OCI-LY1 (cell line): ENCODE data around the gene TCERG1L.

ENCODE experiments used
- H2AFZ ChIP-seq: fragments of 200-600 bp; sonication (generic), shearing (Covaris generic); 2 replicates; pipeline ENCODE4 v1.6.0; 2014; ENCODE audit warnings: antibody characterized with exemption, mild to moderate bottlenecking, low read length
- H3F3A ChIP-seq: fragments of 200-600 bp; sonication (generic), shearing (Covaris generic); 2 replicates; pipeline ENCODE4 v1.6.0; 2014; ENCODE audit warnings: mild to moderate bottlenecking, antibody characterized with exemption, low read length, moderate library complexity; ENCODE audit not compliant: insufficient read depth
- H3K27ac ChIP-seq: fragments of 200-600 bp; sonication (generic); 2 replicates; pipeline ENCODE4 v1.5.1; 2014; ENCODE audit warnings: low read length, mixed run types, mild to moderate bottlenecking, low read depth; ENCODE audit not compliant: poor library complexity, severe bottlenecking
- H3K27me3 ChIP-seq: fragments of 200-600 bp; sonication (generic); 2 replicates; pipeline ENCODE4 v1.6.0; 2014; ENCODE audit warnings: antibody characterized with exemption, mild to moderate bottlenecking, low read length, moderate library complexity; ENCODE audit not compliant: insufficient read depth
- H3K36me3 ChIP-seq: fragments of 200-600 bp; sonication (generic); 2 replicates; pipeline ENCODE4 v1.6.1; 2014; ENCODE audit warnings: mild to moderate bottlenecking, antibody characterized with exemption, low read length, moderate library complexity, mixed read lengths; ENCODE audit not compliant: insufficient read depth
- H3K4me1 ChIP-seq: fragments of 200-600 bp; sonication (generic); 2 replicates; pipeline ENCODE4 v1.5.1; 2014; ENCODE audit warnings: mild to moderate bottlenecking, low read length, moderate library complexity; ENCODE audit not compliant: insufficient read depth, severe bottlenecking
- H3K4me2 ChIP-seq: fragments of 200-600 bp; sonication (generic), shearing (Covaris generic); 2 replicates; pipeline ENCODE4 v1.6.1; 2014; ENCODE audit warnings: low read length
- H3K4me3 ChIP-seq: fragments of 200-600 bp; sonication (generic); 2 replicates; pipeline ENCODE4 v1.5.1; 2014; ENCODE audit warnings: low read length, low read depth, mild to moderate bottlenecking, mixed read lengths; ENCODE audit not compliant: poor library complexity, severe bottlenecking
- H3K79me2 ChIP-seq: fragments of 200-600 bp; shearing (Covaris generic); 2 replicates; pipeline ENCODE4 v1.6.1; 2016; ENCODE audit warnings: mixed run types, low read length, mixed read lengths; ENCODE audit not compliant: insufficient read depth
- H3K9ac ChIP-seq: fragments of 200-600 bp; sonication (generic), shearing (Covaris generic); 2 replicates; pipeline ENCODE4 v1.6.1; 2014; ENCODE audit warnings: mild to moderate bottlenecking, low read length, mixed read lengths
- H3K9me2 ChIP-seq: fragments of 200-600 bp; sonication (generic), shearing (Covaris generic); 2 replicates; pipeline ENCODE4 v1.6.1; 2014; ENCODE audit warnings: low read depth, mild to moderate bottlenecking, low read length, mixed read lengths
- H3K9me3 ChIP-seq: fragments of 200-600 bp; shearing (Covaris generic); 2 replicates; pipeline ENCODE4 v1.6.1; 2014; ENCODE audit warnings: low read length, mixed read lengths
- H4K20me1 ChIP-seq: fragments of 200-600 bp; sonication (generic), shearing (Covaris generic); 2 replicates; pipeline ENCODE4 v1.6.0; 2016; ENCODE audit warnings: mild to moderate bottlenecking, low read length; ENCODE audit not compliant: insufficient read depth
- EZH2 ChIP-seq: fragments of 200-600 bp; sonication (generic), shearing (Covaris generic); IDR thresholded peaks from 2 replicates; pipeline ENCODE4 v1.8.0; 2017; ENCODE audit warnings: borderline replicate concordance, mixed run types, mild to moderate bottlenecking, antibody characterized with exemption, low read length, moderate library complexity, mixed read lengths
- TF ChIP-seq, protein P1 (sequence below): fragments of 200-600 bp; sonication (generic), shearing (Covaris generic); IDR thresholded peaks from 2 replicates; pipeline ENCODE4 v1.5.1; 2017; ENCODE audit warnings: mild to moderate bottlenecking, antibody characterized with exemption, low read length, moderate library complexity, mixed read lengths

Gene TCERG1L

DNA sequence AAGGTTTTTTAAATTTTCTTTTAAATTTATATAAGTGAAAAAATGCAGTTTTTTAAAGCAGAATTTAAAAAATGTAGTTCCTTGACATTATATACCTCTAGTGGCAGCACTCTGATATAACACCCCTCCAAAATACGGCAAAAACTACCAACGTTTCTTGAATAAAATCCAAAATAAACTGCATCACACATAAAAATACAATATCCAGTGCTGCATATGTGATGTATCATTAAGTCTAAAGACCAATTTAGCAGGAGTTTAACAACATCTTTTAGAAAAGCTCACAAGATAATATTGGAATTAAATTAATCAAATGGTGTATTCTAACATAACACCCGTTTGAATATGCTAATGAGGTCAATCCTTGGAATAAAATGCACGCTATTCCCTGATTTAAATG, 1.4 kb downstream of the TCERG1L start:
- Histone ChIP-seq H3K79me2 (no peaks in the 10 kb centered on the region), H3K36me3 (no peaks in the 10 kb centered on the region), H3K9me3 (no peaks in the 10 kb centered on the region), H3K9me2 (no peaks in the 10 kb centered on the region), H2AFZ (no peak overlapping the region), H3K9ac (no peak overlapping the region), H3K27ac (no peak overlapping the region), H3K4me1 (no peaks in the 10 kb centered on the region), H3K4me3 (no peak overlapping the region), H3F3A (no peaks in the 10 kb centered on the region), H3K27me3 (no peaks in the 10 kb centered on the region), H3K4me2 (no peak overlapping the region), H4K20me1 (no peaks in the 10 kb centered on the region)
- no peak for TF ChIP-seq EZH2
- TF ChIP-seq, protein P1, sequence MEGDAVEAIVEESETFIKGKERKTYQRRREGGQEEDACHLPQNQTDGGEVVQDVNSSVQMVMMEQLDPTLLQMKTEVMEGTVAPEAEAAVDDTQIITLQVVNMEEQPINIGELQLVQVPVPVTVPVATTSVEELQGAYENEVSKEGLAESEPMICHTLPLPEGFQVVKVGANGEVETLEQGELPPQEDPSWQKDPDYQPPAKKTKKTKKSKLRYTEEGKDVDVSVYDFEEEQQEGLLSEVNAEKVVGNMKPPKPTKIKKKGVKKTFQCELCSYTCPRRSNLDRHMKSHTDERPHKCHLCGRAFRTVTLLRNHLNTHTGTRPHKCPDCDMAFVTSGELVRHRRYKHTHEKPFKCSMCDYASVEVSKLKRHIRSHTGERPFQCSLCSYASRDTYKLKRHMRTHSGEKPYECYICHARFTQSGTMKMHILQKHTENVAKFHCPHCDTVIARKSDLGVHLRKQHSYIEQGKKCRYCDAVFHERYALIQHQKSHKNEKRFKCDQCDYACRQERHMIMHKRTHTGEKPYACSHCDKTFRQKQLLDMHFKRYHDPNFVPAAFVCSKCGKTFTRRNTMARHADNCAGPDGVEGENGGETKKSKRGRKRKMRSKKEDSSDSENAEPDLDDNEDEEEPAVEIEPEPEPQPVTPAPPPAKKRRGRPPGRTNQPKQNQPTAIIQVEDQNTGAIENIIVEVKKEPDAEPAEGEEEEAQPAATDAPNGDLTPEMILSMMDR: peak; percentile 19; the same call in 1 of the 2 replicates

GRCh38 chr10:131300508-131300907, 11.0 kb downstream of the TCERG1L start:
- no peak for TF ChIP-seq EZH2
- TF ChIP-seq, protein P1: no peak
- Histone ChIP-seq H3K36me3 (no peaks in the 10 kb centered on the region), H3K79me2 (no peaks in the 10 kb centered on the region), H2AFZ (no peak overlapping the region), H3K9me2 (no peaks in the 10 kb centered on the region), H3K9me3 (no peaks in the 10 kb centered on the region), H3K4me3 (no peak overlapping the region), H3K27ac (no peak overlapping the region), H3K9ac (no peak overlapping the region), H3F3A (no peaks in the 10 kb centered on the region), H3K4me1 (no peaks in the 10 kb centered on the region), H4K20me1 (no peaks in the 10 kb centered on the region), H3K27me3 (no peaks in the 10 kb centered on the region), H3K4me2 (no peak overlapping the region)

DNA sequence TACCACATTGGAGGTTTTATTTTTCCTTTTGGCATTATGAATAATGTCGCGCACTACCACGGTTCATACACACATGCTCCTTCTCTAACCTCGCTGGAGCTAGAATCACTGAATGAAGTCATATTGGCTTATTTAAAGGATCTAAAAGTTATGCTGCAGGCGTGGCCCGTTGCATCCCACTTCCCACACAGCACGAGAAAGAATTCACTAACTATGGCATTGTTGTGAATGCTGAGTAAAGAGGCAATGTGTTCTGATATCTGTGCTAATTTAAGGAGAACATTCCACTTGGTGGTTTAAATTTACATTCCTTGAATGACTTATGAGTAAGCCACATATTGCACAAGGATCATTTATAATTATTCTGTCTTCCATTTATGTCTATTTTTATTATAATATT, 20.7 kb downstream of the TCERG1L start:
- Histone ChIP-seq H3K4me1 (no peaks in the 10 kb centered on the region), H3K9me2 (no peaks in the 10 kb centered on the region), H3K79me2 (no peaks in the 10 kb centered on the region), H3K4me2 (no peak overlapping the region), H4K20me1 (no peaks in the 10 kb centered on the region), H2AFZ (no peak overlapping the region), H3K27ac (no peak overlapping the region), H3K36me3 (no peaks in the 10 kb centered on the region), H3K4me3 (no peak overlapping the region), H3F3A (no peaks in the 10 kb centered on the region), H3K9ac (no peak overlapping the region), H3K27me3 (no peaks in the 10 kb centered on the region; the same call in 1 of the 2 replicates), H3K9me3 (no peaks in the 10 kb centered on the region)
- no peak for TF ChIP-seq EZH2
- TF ChIP-seq, protein P1: no peak
